Measurements from ENCODE around the gene ULK1.

ULK1 gene

GRCh38 chr12:131962069-131962468 is 67.6 kb downstream of the ULK1 start:
- no peak overlapping the region for H3K4me3 ChIP-seq (ENCODE audit: low read depth, low read length)

- no peak overlapping the region for H3K4me3 ChIP-seq (ENCODE audit: low read depth, low read length)
These were observed 69.0 kb downstream of the ULK1 start for GRCh38 chr12:131963381-131963780.

DNA sequence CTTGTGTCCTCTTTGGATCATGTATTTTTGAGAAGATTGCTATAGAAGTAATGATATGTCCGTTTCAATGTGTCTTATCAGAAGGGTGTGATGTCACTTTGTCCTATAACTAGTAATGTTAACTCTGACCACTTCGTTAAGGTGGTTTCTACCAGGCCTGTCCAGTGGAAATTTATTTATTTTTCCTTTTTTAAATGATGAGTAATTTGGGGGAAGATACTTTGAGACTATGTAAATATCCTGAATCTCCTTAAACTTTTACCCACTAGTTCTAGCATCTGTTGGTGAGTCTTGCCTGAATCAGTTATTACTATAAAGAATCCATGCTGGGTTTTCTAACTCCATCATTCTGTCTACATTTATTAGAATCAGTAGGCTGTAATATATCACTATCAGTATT is 70.7 kb downstream of the ULK1 start:
- no peak overlapping the region for H3K4me3 ChIP-seq (ENCODE audit: low read depth, low read length)

DNA sequence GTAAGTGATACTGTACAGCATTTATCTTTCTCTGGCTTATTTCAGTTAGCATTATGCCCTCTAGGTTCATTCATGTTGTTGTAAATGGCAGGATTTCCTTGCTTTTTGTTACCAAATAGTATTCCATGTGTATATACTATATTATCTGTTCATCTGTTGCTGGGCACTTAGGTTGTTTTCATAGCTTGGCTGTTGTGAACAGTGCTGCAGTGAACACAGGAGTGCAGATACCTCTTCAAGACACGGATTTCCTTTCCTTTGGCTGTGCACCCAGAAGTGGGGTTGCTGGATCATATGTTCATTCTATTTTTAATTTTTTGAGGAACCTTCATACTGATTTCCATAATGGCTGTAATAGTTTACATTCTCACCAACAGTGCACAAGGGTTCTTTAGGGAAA is 76.8 kb downstream of the ULK1 start:
- no peak overlapping the region for H3K4me3 ChIP-seq (ENCODE audit: low read depth, low read length)
